ENCODE results near the gene TCERG1. TPM values are rescaled to one million over a fixed set of nuclear protein-coding genes. Genes with fewer than 3 reads are reported as not detected.

The TCERG1 gene
- total and polyA plus RNA-seq, 9 of the 15 experiments (the other 6 are each of a cell fraction or from before 2014, with no cell fraction given): 50.3 to 148 (median 119) TPM

GRCh38 chr5:146447734-146448380, 724 bp downstream of the TCERG1 start (continued):
- TF ChIP-seq, protein P1, sequence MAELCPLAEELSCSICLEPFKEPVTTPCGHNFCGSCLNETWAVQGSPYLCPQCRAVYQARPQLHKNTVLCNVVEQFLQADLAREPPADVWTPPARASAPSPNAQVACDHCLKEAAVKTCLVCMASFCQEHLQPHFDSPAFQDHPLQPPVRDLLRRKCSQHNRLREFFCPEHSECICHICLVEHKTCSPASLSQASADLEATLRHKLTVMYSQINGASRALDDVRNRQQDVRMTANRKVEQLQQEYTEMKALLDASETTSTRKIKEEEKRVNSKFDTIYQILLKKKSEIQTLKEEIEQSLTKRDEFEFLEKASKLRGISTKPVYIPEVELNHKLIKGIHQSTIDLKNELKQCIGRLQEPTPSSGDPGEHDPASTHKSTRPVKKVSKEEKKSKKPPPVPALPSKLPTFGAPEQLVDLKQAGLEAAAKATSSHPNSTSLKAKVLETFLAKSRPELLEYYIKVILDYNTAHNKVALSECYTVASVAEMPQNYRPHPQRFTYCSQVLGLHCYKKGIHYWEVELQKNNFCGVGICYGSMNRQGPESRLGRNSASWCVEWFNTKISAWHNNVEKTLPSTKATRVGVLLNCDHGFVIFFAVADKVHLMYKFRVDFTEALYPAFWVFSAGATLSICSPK (IDR thresholded peaks at IDR 0.05; ENCODE audit: borderline replicate concordance): no peak
- TF ChIP-seq ARID4B (CRISPR knock-in tag; IDR thresholded peaks at IDR 0.05) (peak; percentile 7; the same call in 1 of the 2 replicates), BMI1 (IDR thresholded peaks at IDR 0.05; ENCODE audit: low read length) (no peak), MTA1 (IDR thresholded peaks at IDR 0.05; ENCODE audit: borderline replicate concordance) (no peak), TCF15 (CRISPR knock-in tag; IDR thresholded peaks at IDR 0.05) (no peak), ZNF347 (CRISPR knock-in tag; IDR thresholded peaks at IDR 0.05; ENCODE audit: low read depth) (no peak), ELF1 (tag; IDR thresholded peaks at IDR 0.05) (0 out of 2 replicates have a peak, but pooled peaks have one; percentile 47), TCFL5 (CRISPR knock-in tag; conservative IDR thresholded peaks at IDR 0.05) (no peak), BCOR (IDR thresholded peaks at IDR 0.05) (no peak), RFX1 (IDR thresholded peaks at IDR 0.05) (no peak), SMARCA5 (IDR thresholded peaks at IDR 0.05) (peak; percentile 34; the same call in 1 of the 2 replicates), BACH1 (tag; IDR thresholded peaks at IDR 0.05) (no peak), ZNF79 (CRISPR knock-in tag; IDR thresholded peaks at IDR 0.05; ENCODE audit: low read depth) (no peak)
